Gastroesophageal sphincter (tissue), 4 donors: ENCODE measurements around the gene CHRM4. TPM values are rescaled to one million over a fixed set of nuclear protein-coding genes. Genes with fewer than 3 reads are reported as not detected.

ENCODE experiments used
- ATAC-seq: fragments of 150-250 bp; one replicate; pipeline ENCODE4 v1.9.1; 2016; ENCODE audit warnings: mild to moderate bottlenecking, moderate library complexity
- H3K27ac ChIP-seq, 4 donors: fragments of 200-600 bp; sonication (generic) in 3 of 4; 1 replicate in 3 of 4; 2 replicates in 1 of 4; pipeline ENCODE4 v1.5.1; 2016 to 2019
- H3K27me3 ChIP-seq: fragments of 200-600 bp; sonication (generic); one replicate; pipeline ENCODE4 v1.5.1; 2019
- H3K36me3 ChIP-seq, 2 donors: fragments of 200-600 bp; sonication (generic); one replicate each; pipeline ENCODE4 v1.5.1; 2019; ENCODE audit warnings: control low read depth in 1 of 2
- H3K4me1 ChIP-seq, 3 donors: fragments of 200-600 bp; sonication (generic); 1 replicate in 2 of 3; 2 replicates in 1 of 3; pipeline ENCODE4 v1.5.1; 2016 to 2019; ENCODE audit warnings: control low read depth in 2 of 3
- H3K4me3 ChIP-seq, 2 donors: fragments of 200-600 bp; sonication (generic); one replicate each; pipeline ENCODE4 v1.5.1; 2019; ENCODE audit warnings: mild to moderate bottlenecking in 1 of 2, moderate library complexity in 1 of 2
- H3K9me3 ChIP-seq, 3 donors: fragments of 200-600 bp; sonication (generic); one replicate each; pipeline ENCODE4 v1.5.1; 2017 to 2019; ENCODE audit warnings: control low read depth in 2 of 3
- CTCF ChIP-seq, 4 experiments: fragments of 200-600 bp in 2 of 4; fragments of 450-650 bp in 2 of 4; sonication (generic) in 1 of 4; IDR thresholded peaks; one replicate each; pipeline ENCODE4 v1.5.1; 2017 to 2019; ENCODE audit warnings: antibody characterized with exemption in 4 of 4, mild to moderate bottlenecking in 2 of 4, moderate library complexity in 2 of 4
- EP300 ChIP-seq: sonication (generic); formaldehyde crosslinking; IDR thresholded peaks from one replicate; pipeline ENCODE4 v1.6.1; 2017; ENCODE audit warnings: antibody characterized with exemption, mild to moderate bottlenecking
- POLR2A ChIP-seq, 2 donors: fragments of 450-650 bp; IDR thresholded peaks; one replicate each; pipeline ENCODE4 v1.6.1; 2017; ENCODE audit warnings: antibody characterized with exemption in 2 of 2, mild to moderate bottlenecking in 2 of 2, moderate library complexity in 1 of 2
- POLR2AphosphoS5 ChIP-seq: sonication (generic); formaldehyde crosslinking; IDR thresholded peaks from one replicate; pipeline ENCODE4 v1.6.1; 2017; ENCODE audit warnings: antibody characterized with exemption
- WGBS, 2 donors: methylation state at CpG; one replicate each; pipeline ENCODE4 v1.1.5; 2018; ENCODE audit warnings: low coverage in 1 of 2; 5-methylcytosine and 5-hydroxymethylcytosine counted together
- total RNA-seq, 4 donors: library from RNA; depleted of rRNA; stranded (reverse); fragments of >200 nt; gene quantifications; one replicate each; pipeline ENCODE4 v1.1.0, GENCODE V29; 2016

The CHRM4 gene
- total RNA-seq, 4 donors from 2014 or later: 0.27 to 1.3 (median 0.69) TPM; not detected in 1

DNA sequence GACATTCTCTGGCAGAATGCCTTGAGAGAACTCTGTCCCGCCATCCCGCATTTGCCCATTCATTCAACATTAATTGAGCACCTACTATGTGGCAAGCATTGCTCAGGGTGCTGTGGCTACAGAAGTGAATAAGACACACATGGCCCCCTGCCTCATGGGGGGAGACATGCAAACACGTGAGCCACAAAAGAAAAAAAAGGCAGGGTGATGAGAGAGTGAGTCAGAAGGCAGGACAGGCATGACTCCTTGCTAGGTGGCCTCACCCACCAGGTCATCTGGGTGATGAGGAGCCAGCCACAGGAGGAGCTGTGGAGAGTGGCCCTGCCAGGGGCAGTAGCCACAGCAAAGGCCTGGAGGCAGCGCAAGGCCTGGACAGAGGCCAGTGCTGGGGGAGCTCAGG lies 4.9 kb downstream of the CHRM4 start:
- Histone ChIP-seq H3K4me3 (no peak overlapping the region), H3K9me3 (no peaks in the 10 kb centered on the region), H3K27me3 (peaks cover 100% of the 10 kb centered on the region), H3K4me1 (peaks cover 0 to 43% (median 29%) of the 10 kb centered on the region in 3 donors), H3K36me3 (no peaks in the 10 kb centered on the region), H3K27ac (no peak overlapping the region)
- ATAC-seq: no peak
- 83 to 93% methylated on average over 4 of the region's 4 CpGs for WGBS, 2 donors
- TF ChIP-seq EP300 (no peak), CTCF (IDR thresholded peaks at IDR 0.05) (no peak), POLR2AphosphoS5 (no peak), POLR2A (IDR thresholded peaks at IDR 0.05) (no peak)

- peaks cover 100% of the 10 kb centered on the region for H3K27me3 ChIP-seq
- H3K36me3 ChIP-seq: no peaks in the 10 kb centered on the region
- TF ChIP-seq POLR2AphosphoS5: no peak
- no peak for TF ChIP-seq POLR2A (IDR thresholded peaks at IDR 0.05)
- TF ChIP-seq CTCF (IDR thresholded peaks at IDR 0.05): no peak
- TF ChIP-seq EP300: no peak
- 90% methylated on average over 9 of the region's 25 CpGs; no CpG with 5 or more reads in 1 of the 2 donors for WGBS, 2 donors
- no peak overlapping the region for H3K4me3 ChIP-seq
- no peak overlapping the region for H3K27ac ChIP-seq
- peaks cover 0 to 43% (median 27%) of the 10 kb centered on the region in 3 donors for H3K4me1 ChIP-seq
- ATAC-seq: no peak
- H3K9me3 ChIP-seq: no peaks in the 10 kb centered on the region
Measured at GRCh38 chr11:46386005-46386578, 5.5 kb downstream of the CHRM4 start.

DNA sequence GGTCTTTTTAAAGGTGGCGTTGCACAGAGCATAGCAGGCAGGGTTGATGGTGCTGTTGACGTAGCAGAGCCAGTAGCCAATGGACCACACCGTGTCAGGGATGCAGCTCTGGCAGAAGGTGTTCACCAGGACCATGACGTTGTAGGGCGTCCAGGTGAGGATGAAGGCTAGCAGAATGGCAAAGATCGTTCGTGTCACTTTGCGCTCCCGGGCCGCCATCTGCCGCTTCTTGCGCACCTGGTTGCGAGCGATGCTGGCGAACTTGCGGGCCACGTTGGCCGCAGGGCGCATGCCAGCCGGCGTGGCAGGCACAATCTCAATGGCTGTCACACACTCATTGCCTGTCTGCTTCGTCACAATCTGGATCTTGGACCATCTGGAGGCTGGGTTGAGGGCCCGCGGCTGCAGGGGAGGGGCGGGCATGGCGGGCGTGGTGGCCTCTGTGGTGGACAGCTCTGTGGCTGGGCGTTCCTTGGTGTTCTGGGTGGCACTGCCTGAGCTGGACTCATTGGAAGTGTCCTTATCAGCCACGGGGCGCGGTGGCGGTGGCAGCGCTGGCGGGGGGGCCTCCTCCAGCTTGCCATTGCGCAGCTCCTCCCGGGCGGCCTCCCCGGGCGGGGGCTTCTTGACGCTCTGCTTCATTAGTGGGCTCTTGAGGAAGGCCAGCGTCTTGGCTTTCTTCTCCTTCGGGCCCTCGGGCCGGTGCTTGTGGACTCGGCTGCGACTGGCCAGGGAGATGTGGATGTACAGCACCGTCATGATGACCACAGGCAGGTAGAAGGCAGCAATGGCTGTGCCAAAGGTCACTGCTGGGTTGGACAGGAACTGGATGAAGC lies 6.2 kb downstream of the CHRM4 start:
- no peaks in the 10 kb centered on the region for H3K9me3 ChIP-seq
- ATAC-seq: no peak

DNA sequence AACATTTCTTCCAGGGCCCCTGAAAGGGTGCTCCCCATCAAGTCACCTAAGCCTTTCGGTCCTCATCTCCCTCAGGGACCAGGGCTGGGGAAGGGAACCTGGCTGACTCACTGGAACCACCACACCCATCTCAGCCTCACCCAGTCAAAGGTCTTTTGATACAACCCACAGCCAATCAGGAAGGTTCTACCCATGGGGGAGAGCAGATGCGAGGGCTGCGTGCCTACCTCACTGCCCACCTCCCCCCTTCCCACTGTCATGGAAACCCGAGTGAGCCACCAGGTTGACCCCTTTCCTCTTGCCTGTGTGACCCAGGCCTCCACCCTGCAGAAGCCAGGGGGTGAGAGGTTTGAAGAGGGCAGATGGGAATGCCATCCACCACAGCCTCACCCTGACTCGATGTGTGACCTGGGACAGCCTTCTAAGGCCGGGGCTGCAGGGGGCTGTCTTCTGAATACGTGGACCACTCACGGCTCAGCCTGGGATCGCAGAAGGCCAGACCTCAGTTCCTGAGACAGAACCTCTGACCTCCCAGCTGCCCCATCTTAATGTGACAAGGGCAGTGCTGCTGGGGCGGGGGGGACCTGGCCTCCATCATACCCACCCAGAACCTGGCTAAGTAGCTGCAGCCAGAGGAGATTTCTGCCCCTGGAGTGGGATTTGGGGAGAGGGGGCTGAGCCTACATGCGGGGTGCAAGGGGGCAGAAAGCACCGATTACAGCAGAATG lies 7.4 kb downstream of the CHRM4 start:
- H3K27me3 ChIP-seq: peaks cover 87% of the 10 kb centered on the region
- TF ChIP-seq CTCF (IDR thresholded peaks at IDR 0.05): no peak

More for the DNA sequence above, 6.2 kb downstream of the CHRM4 start:
- Histone ChIP-seq H3K36me3 (no peaks in the 10 kb centered on the region), H3K27me3 (peaks cover 100% of the 10 kb centered on the region), H3K27ac (no peak overlapping the region), H3K4me1 (peaks cover 0 to 43% (median 23%) of the 10 kb centered on the region in 3 donors), H3K4me3 (no peak overlapping the region)
- WGBS, 2 donors: 95% methylated on average over 19 of the region's 47 CpGs; no CpG with 5 or more reads in 1 of the 2 donors
- TF ChIP-seq CTCF (IDR thresholded peaks at IDR 0.05) (no peak), POLR2A (IDR thresholded peaks at IDR 0.05) (no peak)

More for the DNA sequence above, 7.4 kb downstream of the CHRM4 start:
- ATAC-seq: no peak
- Histone ChIP-seq H3K27ac (no peak overlapping the region), H3K4me3 (no peak overlapping the region), H3K9me3 (no peaks in the 10 kb centered on the region), H3K4me1 (peaks cover 0 to 42% (median 11%) of the 10 kb centered on the region in 3 donors), H3K36me3 (no peaks in the 10 kb centered on the region)
- WGBS, 2 donors: no CpG with 5 or more reads among the region's 12 CpGs
